Common myeloid progenitor, CD34-positive (primary cell): ENCODE results near the gene MAP7D3.

Source experiments
- CTCF ChIA-PET: fragments of 350-600 bp; sonication (Branson Sonifier 250); formaldehyde crosslinking; loops from one replicate; lab custom pipeline; 2021; ENCODE audit warnings: antibody characterized with exemption; lab: Charles Lee
- POLR2A ChIA-PET: fragments of 350-600 bp; sonication (Branson Sonifier 250); formaldehyde crosslinking; loops from one replicate; lab custom pipeline; 2021; ENCODE audit warnings: antibody characterized with exemption; lab: Charles Lee
- DNase-seq, 3 donors: peaks; one replicate each; pipeline versions ENCODE4 v3.0.0 to v3.0.0-alpha.2; 2013
- H3K27ac ChIP-seq, 2 experiments: 1 replicate in 1 of 2; 2 replicates in 1 of 2; pipeline ENCODE4 v1.7.0; 2013; ENCODE audit warnings: inconsistent platforms in 2 of 2, low read length in 2 of 2, mild to moderate bottlenecking in 2 of 2, low read depth in 1 of 2, moderate library complexity in 1 of 2; ENCODE audit not compliant: severe bottlenecking in 2 of 2, insufficient read depth in 1 of 2, poor library complexity in 1 of 2
- H3K27me3 ChIP-seq, 5 experiments: replicated peaks in 2 of 5; 1 replicate in 3 of 5; 2 replicates in 2 of 5; pipeline versions ENCODE4 v1.6.1 to v1.7.0; 2013; ENCODE audit warnings: low read length in 4 of 5, mild to moderate bottlenecking in 2 of 5, moderate library complexity in 2 of 5, inconsistent platforms in 1 of 5; ENCODE audit not compliant: insufficient read depth in 5 of 5, control insufficient read depth in 4 of 5
- H3K36me3 ChIP-seq, 4 experiments: 1 replicate in 2 of 4; 2 replicates in 2 of 4; pipeline versions ENCODE4 v1.6.1 to v1.7.0; 2013; ENCODE audit warnings: low read length in 3 of 4, control low read depth in 1 of 4, mild to moderate bottlenecking in 1 of 4; ENCODE audit not compliant: control insufficient read depth in 4 of 4, insufficient read depth in 4 of 4
- H3K4me1 ChIP-seq, 4 experiments: 1 replicate in 3 of 4; 2 replicates in 1 of 4; pipeline versions ENCODE4 v1.6.1 to v1.7.1; 2013; ENCODE audit warnings: low read length in 3 of 4, mild to moderate bottlenecking in 3 of 4, control low read depth in 1 of 4, inconsistent platforms in 1 of 4, moderate library complexity in 1 of 4; ENCODE audit not compliant: control insufficient read depth in 4 of 4, insufficient read depth in 4 of 4; ENCODE audit errors: control extremely low read depth in 1 of 4
- H3K4me3 ChIP-seq, 7 experiments: 1 replicate in 4 of 7; 2 replicates in 3 of 7; pipeline versions ENCODE4 v1.5.1 to v1.7.0; 2013; ENCODE audit warnings: mild to moderate bottlenecking in 7 of 7, low read length in 6 of 7, moderate library complexity in 6 of 7, inconsistent platforms in 2 of 7, low read depth in 2 of 7, control low read depth in 1 of 7; ENCODE audit not compliant: insufficient read depth in 4 of 7, control insufficient read depth in 1 of 7; ENCODE audit errors: extremely low read depth in 1 of 7
- H3K9me3 ChIP-seq, 5 experiments: 1 replicate in 4 of 5; 2 replicates in 1 of 5; pipeline versions ENCODE4 v1.6.1 to v1.7.1; 2013; ENCODE audit warnings: low read length in 4 of 5, mild to moderate bottlenecking in 2 of 5, inconsistent platforms in 1 of 5, low read depth in 1 of 5, moderate library complexity in 1 of 5; ENCODE audit not compliant: control insufficient read depth in 4 of 5, insufficient read depth in 2 of 5; ENCODE audit errors: control extremely low read depth in 1 of 5
- WGBS: methylation state at CpG from one replicate; pipeline ENCODE4 v1.1.5; 2013; ENCODE audit not compliant: insufficient coverage; 5-methylcytosine and 5-hydroxymethylcytosine counted together

Gene MAP7D3

GRCh38 chrX:136203951-136204350 is 47.2 kb downstream of the MAP7D3 start:
- Histone ChIP-seq H3K4me1 (peaks cover 0 to 82% (median 20%) of the 10 kb centered on the region in 4 experiments), H3K36me3 (peaks cover 0 to 22% (median 2%) of the 10 kb centered on the region in 4 experiments), H3K9me3 (no peaks in the 10 kb centered on the region), H3K27ac (peak overlapping the region; percentile 92 to 93), H3K27me3 (no peaks in the 10 kb centered on the region), H3K4me3 (no peak overlapping the region)
- peak; percentile 44 to 79 (median 64) for DNase-seq
- ChIA-PET CTCF (interaction anchor here (1.1 to 3.8 kb wide), 4 partner anchors 15 to 175 kb away, joined by 3 to 14 read pairs (median 5); no protein-coding TSS in a partner anchor), POLR2A (no interaction called here)
- 21% methylated on average over 3 of the region's 3 CpGs for WGBS

GRCh38 chrX:136203438-136203837 is 47.8 kb downstream of the MAP7D3 start:
- no peak for DNase-seq
- Histone ChIP-seq H3K4me1 (peaks cover 0 to 78% (median 18%) of the 10 kb centered on the region in 4 experiments), H3K9me3 (no peaks in the 10 kb centered on the region), H3K36me3 (peaks cover 0 to 20% (median 2%) of the 10 kb centered on the region in 4 experiments), H3K27me3 (no peaks in the 10 kb centered on the region), H3K4me3 (no peak overlapping the region), H3K27ac (peak overlapping the region; percentile 92 to 93)
- CTCF ChIA-PET, result interaction anchor here (0.8 to 3.8 kb wide), 8 partner anchors 10 to 194 kb away, joined by 3 to 14 read pairs (median 4); no protein-coding TSS in a partner anchor
- POLR2A ChIA-PET, result no interaction called here

DNA sequence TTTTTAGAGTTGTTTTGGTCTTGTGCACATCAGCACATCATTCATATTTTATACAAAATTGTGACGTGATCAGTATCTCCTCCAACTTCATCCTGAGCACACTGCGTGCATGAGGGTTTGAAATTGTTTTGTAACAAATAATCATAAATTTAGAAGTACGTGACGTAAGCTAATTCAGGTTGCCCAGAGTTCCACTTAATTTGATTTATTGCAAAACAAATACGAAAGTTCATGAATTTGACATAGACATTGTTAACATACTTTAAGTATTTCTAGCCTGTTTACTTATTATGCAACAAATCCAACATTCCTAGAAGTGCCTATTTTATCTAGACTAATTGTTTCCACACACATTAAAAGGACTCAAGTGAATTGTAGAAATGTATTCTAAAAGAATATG is 48.3 kb downstream of the MAP7D3 start:
- H3K9me3 ChIP-seq, result no peaks in the 10 kb centered on the region
- peaks cover 0 to 14% (median 2%) of the 10 kb centered on the region in 4 experiments for H3K36me3 ChIP-seq
- H3K27me3 ChIP-seq, result no peaks in the 10 kb centered on the region
- ChIA-PET CTCF (interaction anchor here (0.8 to 3.8 kb wide), 8 partner anchors 9 to 193 kb away, joined by 3 to 14 read pairs (median 4); no protein-coding TSS in a partner anchor), POLR2A (no interaction called here)
- H3K4me3 ChIP-seq, result no peak overlapping the region
- peaks cover 0 to 75% (median 15%) of the 10 kb centered on the region in 4 experiments for H3K4me1 ChIP-seq
- no peak for DNase-seq
- no CpG with 5 or more reads among the region's 5 CpGs for WGBS
- peak overlapping the region; percentile 92 to 93 for H3K27ac ChIP-seq

DNA sequence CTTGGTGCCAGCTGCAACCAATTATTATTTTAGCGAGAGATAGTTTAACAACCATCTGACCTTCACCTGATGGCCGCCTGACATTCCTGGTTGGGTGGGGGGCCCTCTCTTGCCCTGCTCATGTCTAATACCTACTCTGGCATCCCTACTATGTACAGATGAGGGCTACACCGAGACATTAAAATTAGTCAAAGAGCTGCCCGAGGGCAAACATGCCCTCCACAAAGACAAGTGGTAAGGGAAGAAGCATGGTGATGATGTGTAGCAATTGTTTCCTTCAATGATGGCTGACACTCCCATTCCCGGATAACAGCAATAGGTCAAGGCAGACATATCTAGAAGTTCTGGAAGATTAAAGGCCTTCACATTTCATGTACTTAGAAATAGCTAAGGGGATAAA is 49.6 kb downstream of the MAP7D3 start:
- no peak for DNase-seq
- Histone ChIP-seq H3K9me3 (no peaks in the 10 kb centered on the region), H3K27me3 (no peaks in the 10 kb centered on the region), H3K27ac (no peak overlapping the region), H3K4me1 (peaks cover 0 to 75% (median 16%) of the 10 kb centered on the region in 4 experiments), H3K4me3 (no peak overlapping the region), H3K36me3 (peaks cover 0 to 4% (median 2%) of the 10 kb centered on the region in 4 experiments)
- ChIA-PET CTCF (interaction anchor here (1.1 to 1.9 kb wide), 4 partner anchors 8 to 38 kb away, joined by 4 to 7 read pairs (median 6); no protein-coding TSS in a partner anchor), POLR2A (no interaction called here)
- WGBS, result 96% methylated on average over 3 of the region's 5 CpGs

GRCh38 chrX:136200466-136200865 is 50.7 kb downstream of the MAP7D3 start:
- no peak overlapping the region for H3K27ac ChIP-seq
- H3K9me3 ChIP-seq, result no peaks in the 10 kb centered on the region
- WGBS, result 73% methylated on average over 2 of the region's 2 CpGs
- no peaks in the 10 kb centered on the region for H3K27me3 ChIP-seq
- CTCF ChIA-PET, result interaction anchor here (2.6 kb wide), 1 partner anchor 8 kb away, joined by 7 read pairs; no protein-coding TSS in a partner anchor
- POLR2A ChIA-PET, result no interaction called here
- DNase-seq, result peak in 1 of 3 donors; percentile 31
- H3K4me3 ChIP-seq, result no peak overlapping the region
- peaks cover 0 to 2% (median 0%) of the 10 kb centered on the region in 4 experiments for H3K36me3 ChIP-seq
- H3K4me1 ChIP-seq, result peaks cover 0 to 75% (median 14%) of the 10 kb centered on the region in 4 experiments

DNA sequence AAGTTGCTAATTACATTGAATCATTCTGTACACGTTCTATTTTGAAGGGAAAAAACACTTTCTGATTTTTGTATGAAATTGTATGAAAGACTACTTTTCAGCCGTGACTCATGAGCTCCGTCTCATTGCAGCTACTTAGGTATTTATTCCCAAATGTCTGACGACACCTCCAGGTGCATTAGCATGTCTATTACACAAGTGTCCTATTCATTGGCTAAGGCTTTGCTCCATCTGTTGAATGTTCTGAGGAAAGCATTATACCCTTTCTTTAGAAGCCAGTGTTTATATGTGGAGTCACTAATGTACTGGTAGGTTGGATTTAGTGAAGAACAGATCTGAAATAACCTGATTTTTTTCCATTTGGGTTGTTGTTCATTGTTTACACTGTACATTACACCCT is 51.8 kb downstream of the MAP7D3 start:
- Histone ChIP-seq H3K36me3 (peaks cover 0 to 2% (median 0%) of the 10 kb centered on the region in 4 experiments), H3K27ac (no peak overlapping the region), H3K4me3 (no peak overlapping the region), H3K4me1 (peaks cover 0 to 72% (median 11%) of the 10 kb centered on the region in 4 experiments), H3K27me3 (no peaks in the 10 kb centered on the region), H3K9me3 (no peaks in the 10 kb centered on the region)
- ChIA-PET CTCF (interaction anchor here (0.7 to 2.6 kb wide), 2 partner anchors 9 to 33 kb away, joined by 3 to 7 read pairs; no protein-coding TSS in a partner anchor), POLR2A (no interaction called here)
- DNase-seq, result no peak
- WGBS, result 79% methylated on average over 2 of the region's 4 CpGs

- DNase-seq, result no peak
- Histone ChIP-seq H3K4me1 (peaks cover under 1 to 72% (median 10%) of the 10 kb centered on the region in 4 experiments), H3K9me3 (no peaks in the 10 kb centered on the region), H3K27me3 (no peaks in the 10 kb centered on the region), H3K27ac (no peak overlapping the region), H3K4me3 (no peak overlapping the region), H3K36me3 (peaks cover 0 to 2% (median 0%) of the 10 kb centered on the region in 4 experiments)
- CTCF ChIA-PET, result interaction anchor here (0.7 to 2.6 kb wide), 3 partner anchors 10 to 33 kb away, joined by 3 to 7 read pairs (median 4); no protein-coding TSS in a partner anchor
- 90% methylated on average over 2 of the region's 6 CpGs for WGBS
- POLR2A ChIA-PET, result no interaction called here
These were observed 52.4 kb downstream of the MAP7D3 start for GRCh38 chrX:136198678-136199243.
